OCI-LY1 (cell line): ENCODE results near the gene TCF4.
A peak's percentile ranks its signal among the peaks of the same experiment; 100 is the strongest.

Experiments used
- H2AFZ ChIP-seq: fragments of 200-600 bp; sonication (generic), shearing (Covaris generic); 2 replicates; pipeline ENCODE4 v1.6.0; 2014; ENCODE audit warnings: antibody characterized with exemption, mild to moderate bottlenecking, low read length
- H3F3A ChIP-seq: fragments of 200-600 bp; sonication (generic), shearing (Covaris generic); 2 replicates; pipeline ENCODE4 v1.6.0; 2014; ENCODE audit warnings: mild to moderate bottlenecking, antibody characterized with exemption, low read length, moderate library complexity; ENCODE audit not compliant: insufficient read depth
- H3K27ac ChIP-seq: fragments of 200-600 bp; sonication (generic); 2 replicates; pipeline ENCODE4 v1.5.1; 2014; ENCODE audit warnings: low read length, mixed run types, mild to moderate bottlenecking, low read depth; ENCODE audit not compliant: poor library complexity, severe bottlenecking
- H3K27me3 ChIP-seq: fragments of 200-600 bp; sonication (generic); 2 replicates; pipeline ENCODE4 v1.6.0; 2014; ENCODE audit warnings: antibody characterized with exemption, mild to moderate bottlenecking, low read length, moderate library complexity; ENCODE audit not compliant: insufficient read depth
- H3K36me3 ChIP-seq: fragments of 200-600 bp; sonication (generic); 2 replicates; pipeline ENCODE4 v1.6.1; 2014; ENCODE audit warnings: mild to moderate bottlenecking, antibody characterized with exemption, low read length, moderate library complexity, mixed read lengths; ENCODE audit not compliant: insufficient read depth
- H3K4me1 ChIP-seq: fragments of 200-600 bp; sonication (generic); 2 replicates; pipeline ENCODE4 v1.5.1; 2014; ENCODE audit warnings: mild to moderate bottlenecking, low read length, moderate library complexity; ENCODE audit not compliant: insufficient read depth, severe bottlenecking
- H3K4me2 ChIP-seq: fragments of 200-600 bp; sonication (generic), shearing (Covaris generic); 2 replicates; pipeline ENCODE4 v1.6.1; 2014; ENCODE audit warnings: low read length
- H3K4me3 ChIP-seq: fragments of 200-600 bp; sonication (generic); 2 replicates; pipeline ENCODE4 v1.5.1; 2014; ENCODE audit warnings: low read length, low read depth, mild to moderate bottlenecking, mixed read lengths; ENCODE audit not compliant: poor library complexity, severe bottlenecking
- H3K79me2 ChIP-seq: fragments of 200-600 bp; shearing (Covaris generic); 2 replicates; pipeline ENCODE4 v1.6.1; 2016; ENCODE audit warnings: mixed run types, low read length, mixed read lengths; ENCODE audit not compliant: insufficient read depth
- H3K9ac ChIP-seq: fragments of 200-600 bp; sonication (generic), shearing (Covaris generic); 2 replicates; pipeline ENCODE4 v1.6.1; 2014; ENCODE audit warnings: mild to moderate bottlenecking, low read length, mixed read lengths
- H3K9me2 ChIP-seq: fragments of 200-600 bp; sonication (generic), shearing (Covaris generic); 2 replicates; pipeline ENCODE4 v1.6.1; 2014; ENCODE audit warnings: low read depth, mild to moderate bottlenecking, low read length, mixed read lengths
- H3K9me3 ChIP-seq: fragments of 200-600 bp; shearing (Covaris generic); 2 replicates; pipeline ENCODE4 v1.6.1; 2014; ENCODE audit warnings: low read length, mixed read lengths
- H4K20me1 ChIP-seq: fragments of 200-600 bp; sonication (generic), shearing (Covaris generic); 2 replicates; pipeline ENCODE4 v1.6.0; 2016; ENCODE audit warnings: mild to moderate bottlenecking, low read length; ENCODE audit not compliant: insufficient read depth
- EZH2 ChIP-seq: fragments of 200-600 bp; sonication (generic), shearing (Covaris generic); IDR thresholded peaks from 2 replicates; pipeline ENCODE4 v1.8.0; 2017; ENCODE audit warnings: borderline replicate concordance, mixed run types, mild to moderate bottlenecking, antibody characterized with exemption, low read length, moderate library complexity, mixed read lengths
- TF ChIP-seq, protein P1 (sequence below): fragments of 200-600 bp; sonication (generic), shearing (Covaris generic); IDR thresholded peaks from 2 replicates; pipeline ENCODE4 v1.5.1; 2017; ENCODE audit warnings: mild to moderate bottlenecking, antibody characterized with exemption, low read length, moderate library complexity, mixed read lengths

TCF4 gene

GRCh38 chr18:55511277-55511676 is 76.7 kb downstream of the TCF4 start:
- no peak for TF ChIP-seq EZH2
- TF ChIP-seq, protein P1, sequence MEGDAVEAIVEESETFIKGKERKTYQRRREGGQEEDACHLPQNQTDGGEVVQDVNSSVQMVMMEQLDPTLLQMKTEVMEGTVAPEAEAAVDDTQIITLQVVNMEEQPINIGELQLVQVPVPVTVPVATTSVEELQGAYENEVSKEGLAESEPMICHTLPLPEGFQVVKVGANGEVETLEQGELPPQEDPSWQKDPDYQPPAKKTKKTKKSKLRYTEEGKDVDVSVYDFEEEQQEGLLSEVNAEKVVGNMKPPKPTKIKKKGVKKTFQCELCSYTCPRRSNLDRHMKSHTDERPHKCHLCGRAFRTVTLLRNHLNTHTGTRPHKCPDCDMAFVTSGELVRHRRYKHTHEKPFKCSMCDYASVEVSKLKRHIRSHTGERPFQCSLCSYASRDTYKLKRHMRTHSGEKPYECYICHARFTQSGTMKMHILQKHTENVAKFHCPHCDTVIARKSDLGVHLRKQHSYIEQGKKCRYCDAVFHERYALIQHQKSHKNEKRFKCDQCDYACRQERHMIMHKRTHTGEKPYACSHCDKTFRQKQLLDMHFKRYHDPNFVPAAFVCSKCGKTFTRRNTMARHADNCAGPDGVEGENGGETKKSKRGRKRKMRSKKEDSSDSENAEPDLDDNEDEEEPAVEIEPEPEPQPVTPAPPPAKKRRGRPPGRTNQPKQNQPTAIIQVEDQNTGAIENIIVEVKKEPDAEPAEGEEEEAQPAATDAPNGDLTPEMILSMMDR, result no peak
- H3K79me2 ChIP-seq, result peaks cover 37% of the 10 kb centered on the region
- H3K9ac ChIP-seq, result peak overlapping the region; percentile 29; the same call in 1 of the 2 replicates
- peak overlapping the region; percentile 60 for H3K4me2 ChIP-seq
- no peaks in the 10 kb centered on the region for H3K9me2 ChIP-seq
- peak overlapping the region; percentile 19 for H3K4me3 ChIP-seq
- H3K27ac ChIP-seq, result peak overlapping the region; percentile 78
- H3F3A ChIP-seq, result no peaks in the 10 kb centered on the region
- H4K20me1 ChIP-seq, result no peaks in the 10 kb centered on the region
- H2AFZ ChIP-seq, result no peak overlapping the region
- peaks cover 93% of the 10 kb centered on the region for H3K4me1 ChIP-seq
- H3K36me3 ChIP-seq, result no peaks in the 10 kb centered on the region
- H3K27me3 ChIP-seq, result no peaks in the 10 kb centered on the region
- no peaks in the 10 kb centered on the region for H3K9me3 ChIP-seq

DNA sequence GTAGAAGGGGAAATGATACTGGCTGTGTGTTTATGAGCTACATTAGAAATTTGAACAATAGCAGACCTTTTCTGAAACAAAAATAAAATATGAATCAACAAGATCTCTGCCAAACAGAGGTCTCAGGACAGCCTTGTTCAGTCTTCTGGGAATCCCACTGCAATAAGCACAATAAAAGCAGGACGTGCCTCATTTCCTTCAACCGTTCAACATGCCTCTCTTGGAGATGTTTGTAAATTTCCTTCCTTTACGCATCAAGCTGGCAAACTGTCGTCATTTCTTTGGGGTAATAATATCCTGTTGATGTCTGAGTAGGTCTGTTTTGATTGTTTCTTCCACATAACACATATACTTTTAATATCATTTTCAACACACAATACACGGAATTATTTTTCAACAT is 77.2 kb downstream of the TCF4 start:
- TF ChIP-seq, protein P1, result no peak
- TF ChIP-seq EZH2, result no peak
- H3K9me3 ChIP-seq, result no peaks in the 10 kb centered on the region
- H3K4me2 ChIP-seq, result peak overlapping the region; percentile 60
- H3K4me1 ChIP-seq, result peaks cover 93% of the 10 kb centered on the region
- H3K9ac ChIP-seq, result peak overlapping the region; percentile 29
- no peaks in the 10 kb centered on the region for H3K9me2 ChIP-seq
- H3K79me2 ChIP-seq, result peaks cover 37% of the 10 kb centered on the region
- H3K27me3 ChIP-seq, result no peaks in the 10 kb centered on the region
- no peaks in the 10 kb centered on the region for H3F3A ChIP-seq
- H3K4me3 ChIP-seq, result peak overlapping the region; percentile 19
- no peaks in the 10 kb centered on the region for H3K36me3 ChIP-seq
- peak overlapping the region; percentile 78 for H3K27ac ChIP-seq
- H2AFZ ChIP-seq, result no peak overlapping the region
- H4K20me1 ChIP-seq, result no peaks in the 10 kb centered on the region

GRCh38 chr18:55509631-55510324 is 78.2 kb downstream of the TCF4 start:
- Histone ChIP-seq H3K27me3 (no peaks in the 10 kb centered on the region), H4K20me1 (no peaks in the 10 kb centered on the region), H3K36me3 (no peaks in the 10 kb centered on the region), H3K4me2 (peak overlapping the region; percentile 60), H3K27ac (peak overlapping the region; percentile 78), H3K79me2 (peaks cover 37% of the 10 kb centered on the region), H3K4me3 (peak overlapping the region; percentile 19), H3K9me2 (no peaks in the 10 kb centered on the region), H3K9ac (peak overlapping the region; percentile 29), H3F3A (no peaks in the 10 kb centered on the region), H2AFZ (no peak overlapping the region), H3K9me3 (no peaks in the 10 kb centered on the region), H3K4me1 (peaks cover 86% of the 10 kb centered on the region)
- no peak for TF ChIP-seq EZH2
- TF ChIP-seq, protein P1, result no peak
